Posterior vena cava (tissue), 2 donors: ENCODE measurements around the gene LINGO1. TPM values are rescaled to one million over a fixed set of nuclear protein-coding genes. Genes with fewer than 3 reads are reported as not detected.

Experiments
- DNase-seq: peaks from one replicate; pipeline ENCODE4 v3.0.0-alpha.2; 2020; ENCODE audit warnings: low spot score
- intact Hi-C, 2 donors: fragments of 100-400 bp; cut with DNase I; formaldehyde crosslinking; loops; one replicate each; pipeline versions ENCODE4 v1.14.1 to v1.14.2; 2022 to 2023
- total RNA-seq, 2 donors: library from RNA; stranded (reverse); fragmentation: NEBNext Ultra II Directional; extraction: Animal tissue kit (Norgen Biotek cat#: 25700); gene quantifications; one replicate each; pipeline ENCODE4 v1.2.1, GENCODE V29; 2021
- donor health status: DM: yes; HTN: yes; CAD: no.
- donor health status: DM: yes; HTN: yes; CAD: no.

The LINGO1 gene
- total RNA-seq, 2 donors from 2014 or later: 1.9 to 2.2 TPM

DNA sequence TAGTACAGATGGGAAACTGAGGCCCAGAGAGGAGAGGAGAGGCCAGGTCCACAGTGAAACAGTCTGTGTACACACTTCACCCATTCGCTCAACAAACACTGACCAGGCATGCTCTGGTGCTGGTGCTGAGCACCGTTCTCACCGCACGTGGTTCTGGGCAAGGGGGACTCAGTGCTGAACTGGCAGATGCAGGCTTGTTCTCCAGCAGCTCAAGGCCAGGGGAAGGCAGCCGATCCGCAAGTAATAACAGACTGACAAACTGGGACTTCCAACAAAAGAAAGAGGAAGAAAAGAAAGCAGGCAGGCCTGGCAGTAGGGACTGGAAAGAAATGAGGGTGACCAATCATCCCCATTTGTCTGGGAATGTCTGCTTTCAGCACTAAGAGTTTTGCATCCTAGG lies 25.6 kb upstream of the LINGO1 start:
- intact Hi-C loops: loop anchor here in 1 of 2 donors (10.0 kb wide), 1 partner anchor 146 kb away; no protein-coding TSS in a partner anchor
- no peak for DNase-seq

DNA sequence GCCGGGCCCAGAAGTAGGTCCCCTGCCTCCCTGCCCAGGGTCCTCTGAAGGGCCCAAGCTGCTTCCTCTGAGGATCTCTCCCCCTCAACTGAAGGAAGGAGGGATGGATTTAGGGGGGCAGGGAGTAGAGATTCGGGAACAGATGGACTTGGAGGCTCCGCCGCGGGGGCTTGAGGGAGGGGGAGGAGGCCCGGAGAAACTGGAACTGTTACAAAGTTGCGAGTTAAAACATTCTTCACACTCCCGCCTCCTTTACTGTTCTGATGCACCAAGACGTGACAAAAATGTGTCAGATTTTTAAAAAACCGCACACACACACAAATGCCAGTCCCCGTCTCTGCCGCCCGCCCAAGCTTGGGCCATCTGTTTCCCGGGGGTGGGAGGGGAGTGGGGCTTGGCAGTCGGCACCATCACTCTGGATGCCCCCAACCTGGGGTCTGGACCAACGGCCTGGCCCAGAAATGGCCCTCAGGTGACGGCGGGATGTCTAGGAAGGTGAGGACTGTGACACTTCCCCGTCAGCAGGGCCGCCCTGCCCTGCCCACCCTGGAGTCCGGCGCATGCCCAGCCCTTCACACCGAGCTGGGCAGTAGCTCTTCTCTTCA lies 25.0 kb upstream of the LINGO1 start:
- intact Hi-C loops: loop anchor here in 1 of 2 donors (10.0 kb wide), 1 partner anchor 147 kb away; no protein-coding TSS in a partner anchor
- DNase-seq: no peak

DNA sequence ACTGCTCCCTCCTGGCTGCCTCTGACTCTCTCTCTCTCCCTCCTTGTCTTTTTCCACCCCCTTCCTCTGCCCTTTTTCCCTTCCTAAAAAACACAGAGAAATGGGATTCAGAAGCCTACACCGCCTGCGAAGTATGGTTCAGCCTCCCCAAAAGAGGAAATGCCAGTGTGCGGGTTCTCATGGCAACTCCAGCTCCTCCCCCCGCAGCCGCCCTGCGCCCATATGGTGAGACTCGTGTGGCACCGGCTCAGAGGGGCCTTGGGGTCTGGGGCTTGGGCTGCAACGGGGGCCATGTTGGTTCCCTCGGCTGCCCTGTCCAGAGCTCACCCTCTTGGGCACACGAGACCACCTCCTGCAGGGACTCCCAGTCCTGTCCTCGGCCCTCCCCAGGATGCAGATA lies 23.6 kb upstream of the LINGO1 start:
- DNase-seq: no peak
- intact Hi-C loops: loop anchor here in 1 of 2 donors (10.0 kb wide), 1 partner anchor 149 kb away; no protein-coding TSS in a partner anchor

DNA sequence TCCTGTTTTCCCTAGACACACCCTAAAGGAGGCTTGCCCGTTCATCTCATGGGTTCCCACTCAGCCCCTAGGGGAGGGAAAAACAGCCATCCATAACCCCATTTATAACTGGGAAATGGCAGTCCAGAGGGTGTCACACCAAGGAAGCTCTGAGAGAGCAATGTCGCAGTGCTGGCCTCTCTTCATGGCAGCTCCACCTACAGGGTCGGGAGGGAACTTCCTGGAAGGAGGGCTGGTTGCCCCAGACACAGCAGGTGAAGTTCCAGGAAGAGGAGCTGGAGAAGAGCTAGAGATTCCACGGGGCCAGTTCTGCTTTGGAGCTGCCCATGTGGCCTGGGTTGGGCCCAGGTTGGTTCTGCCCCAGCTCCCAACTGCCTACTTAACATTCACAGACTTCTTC lies 22.3 kb upstream of the LINGO1 start:
- DNase-seq: no peak
- intact Hi-C loops: loop anchor here in 1 of 2 donors (10.0 kb wide), 1 partner anchor 150 kb away; no protein-coding TSS in a partner anchor

DNA sequence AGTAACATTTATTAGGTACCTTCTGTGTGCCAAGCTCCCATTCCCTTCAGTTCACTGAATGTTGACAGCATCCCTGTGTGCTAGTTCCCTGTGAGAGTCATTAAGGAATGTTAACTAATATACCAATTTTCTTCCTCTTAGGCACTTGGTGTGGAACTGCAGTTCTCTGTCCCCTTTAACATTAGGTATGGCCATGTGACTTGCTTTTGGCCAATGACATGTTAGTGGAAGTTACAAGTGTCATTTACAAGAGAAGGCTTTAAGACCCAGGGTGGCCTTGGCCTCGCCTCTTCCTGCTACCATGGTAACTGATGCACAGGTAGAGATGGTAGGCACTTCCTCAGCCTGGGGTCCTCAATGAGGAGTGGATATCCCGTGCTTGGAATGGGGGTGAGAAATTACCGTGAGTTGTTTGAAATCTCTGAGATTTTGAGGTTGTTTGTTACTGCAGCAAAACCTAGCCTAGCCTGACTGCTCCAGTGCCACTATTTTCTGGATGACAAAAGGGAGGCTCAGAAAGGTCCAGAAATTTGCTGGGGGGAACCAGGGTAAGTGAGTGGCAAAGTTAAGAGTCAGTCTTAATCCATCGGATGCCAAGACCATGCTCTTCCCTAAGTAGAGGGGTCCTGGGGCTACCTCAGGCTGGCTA lies 21.2 kb upstream of the LINGO1 start:
- intact Hi-C loops: loop anchor here in 1 of 2 donors (10.0 kb wide), 1 partner anchor 151 kb away; no protein-coding TSS in a partner anchor
- no peak for DNase-seq

DNA sequence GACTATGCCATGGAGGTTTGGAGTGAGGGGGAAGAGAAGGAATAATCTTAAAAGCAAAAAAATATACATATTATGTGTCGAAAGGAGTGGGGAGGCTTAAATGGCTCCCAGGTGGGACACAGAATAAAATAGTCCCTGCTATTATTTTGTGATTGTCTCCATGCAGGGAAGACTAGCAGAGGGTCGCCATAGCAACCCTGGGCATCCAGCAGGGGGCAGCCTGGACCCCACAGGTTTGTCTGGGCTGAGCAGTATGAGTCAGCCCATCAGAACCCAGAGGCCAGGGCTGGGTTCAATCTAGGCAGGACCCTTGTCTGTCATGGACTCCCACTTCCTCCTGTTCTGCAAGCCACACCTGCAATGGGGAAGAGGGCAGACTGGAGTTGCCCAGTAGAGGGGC lies 17.6 kb upstream of the LINGO1 start:
- DNase-seq: no peak
- intact Hi-C loops: loop anchor here in 1 of 2 donors (10.0 kb wide), 1 partner anchor 155 kb away; no protein-coding TSS in a partner anchor

DNA sequence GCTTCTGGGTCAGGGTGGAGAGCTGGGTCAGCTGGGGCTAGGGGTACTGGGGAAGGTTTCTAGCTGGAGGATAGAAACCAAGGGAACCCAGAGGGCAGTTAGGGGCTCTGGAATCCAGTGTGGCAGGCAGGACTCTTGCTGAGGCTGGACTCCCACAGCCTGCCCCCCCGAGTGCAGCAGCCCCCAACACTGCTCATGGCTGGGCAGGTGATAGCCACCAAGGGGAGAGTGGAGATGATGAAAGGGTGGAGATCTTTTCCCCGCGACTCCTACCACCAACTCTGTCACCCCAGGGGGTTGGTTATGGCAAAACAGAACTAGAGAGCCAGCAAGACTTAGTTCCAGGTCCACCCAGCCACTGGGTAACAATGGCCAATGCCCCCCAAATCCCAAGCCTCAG lies 16.9 kb upstream of the LINGO1 start:
- intact Hi-C loops: loop anchor here in 1 of 2 donors (10.0 kb wide), 1 partner anchor 155 kb away; no protein-coding TSS in a partner anchor
- DNase-seq: no peak

DNA sequence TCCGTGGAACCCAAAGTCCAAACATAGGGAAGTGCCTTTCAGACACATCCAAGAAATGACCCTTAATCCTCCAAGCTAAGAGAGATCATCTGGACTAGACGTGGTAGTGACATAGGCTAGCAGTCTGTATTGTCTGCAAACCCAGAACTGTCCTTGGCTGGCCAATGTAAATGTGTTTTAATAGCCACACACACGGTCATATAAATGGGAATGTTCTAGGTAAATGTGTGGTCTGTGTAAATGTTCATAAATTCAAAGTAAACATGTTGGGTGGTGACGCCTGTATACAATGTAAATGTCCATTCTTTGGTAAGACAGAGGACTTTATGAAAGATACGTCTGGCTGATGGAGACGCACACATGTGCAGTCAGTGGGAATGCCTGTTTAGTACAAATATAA lies 16.3 kb upstream of the LINGO1 start:
- DNase-seq: no peak
- intact Hi-C loops: no loop called here

DNA sequence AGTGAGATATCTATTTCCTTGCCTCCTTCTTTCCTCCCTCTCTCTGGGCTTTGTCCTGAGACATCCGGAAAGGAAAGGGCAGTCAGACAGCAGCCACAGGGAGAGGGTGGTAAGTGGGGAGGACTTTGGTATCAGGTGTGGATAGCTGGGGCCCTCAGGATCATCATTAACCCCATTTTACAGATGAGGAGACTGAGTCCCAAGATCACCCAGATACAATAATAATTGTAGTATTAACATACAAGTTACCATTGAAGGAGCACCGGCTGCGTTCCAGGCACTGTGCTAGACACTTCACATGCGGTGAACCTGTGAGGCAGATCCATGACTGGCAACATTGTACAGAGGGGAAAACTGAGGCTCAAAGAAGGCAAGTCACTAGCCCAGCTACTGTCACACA lies 15.2 kb upstream of the LINGO1 start:
- intact Hi-C loops: no loop called here
- no peak for DNase-seq

DNA sequence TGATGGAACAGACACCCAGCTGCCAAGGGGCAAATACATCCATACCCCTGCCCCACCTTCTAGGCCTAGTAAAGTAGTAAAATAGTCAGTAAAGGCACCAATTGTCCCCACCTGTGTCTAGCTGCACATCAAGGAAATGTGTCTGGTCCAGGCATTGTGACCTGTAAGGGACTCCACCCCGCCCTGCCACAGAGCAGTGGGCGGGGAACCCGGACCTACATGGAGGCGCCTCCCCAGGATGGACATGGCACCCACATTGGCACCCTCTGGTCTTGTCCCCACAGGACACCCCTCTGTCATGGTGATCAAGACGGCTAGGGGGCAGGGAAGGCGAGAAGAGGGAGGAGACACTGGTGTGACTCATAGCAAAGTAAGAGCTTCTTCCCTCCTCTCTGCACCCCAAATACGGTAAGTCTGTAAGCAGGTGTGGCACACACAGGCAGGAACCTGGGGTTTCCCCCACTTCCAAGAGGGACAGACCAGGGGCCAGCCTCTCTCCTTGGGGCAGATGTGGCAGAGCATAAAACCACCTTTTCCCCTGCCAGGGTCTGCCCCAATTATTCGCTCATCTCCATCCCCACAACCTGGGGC lies 13.5 kb upstream of the LINGO1 start:
- DNase-seq: no peak
- intact Hi-C loops: no loop called here

DNA sequence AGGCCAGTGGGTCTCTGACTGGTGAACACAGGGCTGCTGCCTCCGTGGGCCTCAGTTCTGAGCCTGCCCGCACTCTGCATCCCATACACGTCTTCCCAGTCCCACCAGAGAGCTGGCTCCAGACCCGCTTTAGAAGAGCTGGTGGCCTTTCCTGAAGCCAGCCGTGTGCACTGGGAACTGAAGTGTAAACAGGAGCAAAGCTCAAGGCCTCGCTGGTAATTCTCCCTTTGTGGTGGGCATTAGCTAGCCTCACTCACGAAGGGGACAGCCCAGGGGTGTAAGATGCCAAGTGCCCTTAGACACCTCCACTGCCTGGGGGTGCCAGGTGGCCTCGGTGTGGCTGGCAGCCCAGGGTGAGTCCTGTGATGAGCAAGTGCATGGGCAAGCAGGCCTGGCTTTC lies 12.9 kb upstream of the LINGO1 start:
- intact Hi-C loops: no loop called here
- DNase-seq: no peak

DNA sequence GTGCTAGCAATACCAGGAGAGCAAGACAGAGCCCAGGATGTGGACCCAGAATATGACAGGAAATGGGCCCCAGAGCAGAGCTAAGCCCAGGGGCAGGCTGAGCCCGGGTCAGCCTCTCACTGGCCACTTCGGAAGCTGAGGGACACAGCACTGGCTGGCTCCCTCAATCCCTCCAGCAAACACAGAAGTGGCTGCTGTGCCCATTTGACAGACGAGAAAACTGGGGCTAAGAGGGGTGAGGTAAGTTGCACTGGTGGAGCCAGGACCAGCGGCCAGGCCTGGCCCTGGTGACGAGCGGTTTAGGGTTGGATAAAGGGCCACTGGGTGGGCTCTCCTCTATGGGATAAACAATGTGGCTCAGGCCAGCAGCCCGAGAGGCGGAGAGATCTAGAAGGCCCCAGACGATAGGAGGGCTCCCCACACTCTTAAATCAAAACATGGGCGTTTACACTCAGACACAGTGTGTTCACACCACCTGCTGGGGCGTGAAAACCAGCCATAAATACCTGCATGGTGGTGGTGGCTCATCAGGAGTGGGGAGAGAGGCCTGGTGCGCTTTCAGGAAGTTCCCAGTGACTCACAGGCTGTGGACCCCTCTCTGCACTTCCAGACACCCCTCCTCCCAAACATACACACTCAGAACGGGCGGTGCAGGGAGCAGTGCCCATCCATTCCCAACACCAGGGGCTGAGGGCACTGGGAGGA lies 12.0 kb upstream of the LINGO1 start:
- no peak for DNase-seq
- intact Hi-C loops: no loop called here

DNA sequence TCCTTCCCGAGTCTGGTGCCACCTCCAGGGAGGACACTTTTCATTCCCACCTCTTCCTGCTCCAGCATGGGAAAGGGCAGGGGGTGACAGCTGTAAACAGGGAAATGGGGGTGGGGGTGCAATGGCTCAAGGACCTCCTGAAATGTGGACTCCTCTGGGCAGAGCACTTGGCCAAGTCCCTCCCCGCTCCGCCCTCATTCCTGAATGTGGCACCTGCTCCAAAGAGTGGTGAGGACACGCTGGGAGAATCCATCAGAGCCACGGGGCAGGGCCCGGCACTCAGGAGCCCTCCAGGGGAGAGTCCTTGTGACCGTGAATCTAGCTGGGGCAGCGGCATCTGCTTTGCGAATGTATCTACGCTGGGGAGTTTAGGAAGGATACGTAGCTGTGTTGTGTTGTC lies 11.1 kb upstream of the LINGO1 start:
- no peak for DNase-seq
- intact Hi-C loops: no loop called here

DNA sequence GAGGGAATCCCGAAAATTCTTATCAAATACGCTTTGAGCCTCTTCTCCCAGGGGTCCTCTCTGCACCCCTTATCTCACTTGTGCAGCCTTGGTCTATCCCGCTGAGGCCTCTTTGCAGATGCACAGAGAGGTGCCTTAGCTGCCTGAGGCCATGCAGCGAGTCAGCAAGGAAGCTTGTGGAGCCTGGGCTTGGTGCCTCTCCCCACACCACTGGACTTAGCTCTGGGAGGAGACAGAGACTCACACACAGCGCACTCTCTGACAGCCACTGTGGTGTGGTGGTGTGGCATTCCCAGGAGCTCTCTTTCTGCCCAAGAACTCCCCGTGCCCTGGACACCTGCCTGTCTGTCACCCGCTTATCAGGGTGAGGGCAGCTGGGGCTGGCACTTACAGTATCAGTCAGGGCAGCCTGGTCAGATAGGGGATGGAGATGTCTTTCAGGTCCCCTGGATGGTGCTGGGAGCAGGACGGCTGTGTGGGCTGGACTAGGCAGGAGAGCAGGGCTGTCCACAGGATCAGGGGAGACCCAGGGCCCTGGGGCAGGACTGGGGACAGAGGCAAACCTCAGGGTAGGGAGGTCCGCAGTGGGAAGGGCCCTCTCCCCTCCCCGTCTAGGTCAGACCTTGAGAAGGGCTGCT lies 10.2 kb upstream of the LINGO1 start:
- no peak for DNase-seq

DNA sequence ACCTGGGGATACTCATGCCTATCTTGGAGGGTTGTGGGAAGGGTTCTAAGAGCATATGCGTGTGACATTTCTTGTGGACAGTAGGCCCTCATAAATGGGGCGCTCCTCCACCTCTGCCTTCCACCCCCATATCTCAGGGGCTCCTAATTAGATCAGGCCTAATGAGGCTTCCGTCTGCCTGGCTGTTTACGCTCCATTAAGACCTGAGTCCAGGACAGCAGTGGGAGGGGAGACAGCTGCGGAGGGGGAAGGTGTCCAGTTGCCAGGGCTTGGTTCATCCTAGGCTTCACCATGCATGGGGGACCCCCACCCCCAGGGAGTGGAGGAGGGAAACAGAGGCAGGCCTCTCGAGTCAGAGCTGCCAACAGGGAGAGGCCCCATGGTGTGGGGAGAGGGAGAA lies 9.3 kb upstream of the LINGO1 start:
- no peak for DNase-seq

More for the DNA sequence above, 10.2 kb upstream of the LINGO1 start:
- intact Hi-C loops: no loop called here

DNA sequence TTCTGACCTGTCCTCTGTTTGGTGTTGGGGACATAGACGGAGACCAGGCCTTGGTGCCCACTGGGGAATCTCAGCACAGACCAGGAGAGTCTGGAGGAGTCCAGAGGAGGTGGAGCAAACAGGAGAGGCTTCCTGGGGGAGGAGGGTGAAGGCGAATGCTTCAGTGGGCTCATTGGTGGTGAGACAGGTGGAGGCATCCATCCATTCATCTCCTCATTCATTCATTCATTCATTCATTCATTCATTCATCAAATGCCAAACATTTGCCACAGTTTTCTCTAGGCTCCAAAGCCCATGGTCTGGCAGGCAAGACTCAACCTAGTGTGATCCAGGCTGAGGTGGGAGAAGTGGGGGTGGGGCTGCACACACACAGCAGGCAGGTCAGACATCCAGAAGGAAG lies 7.9 kb upstream of the LINGO1 start:
- intact Hi-C loops: no loop called here
- no peak for DNase-seq

More for the DNA sequence above, 9.3 kb upstream of the LINGO1 start:
- intact Hi-C loops: no loop called here

DNA sequence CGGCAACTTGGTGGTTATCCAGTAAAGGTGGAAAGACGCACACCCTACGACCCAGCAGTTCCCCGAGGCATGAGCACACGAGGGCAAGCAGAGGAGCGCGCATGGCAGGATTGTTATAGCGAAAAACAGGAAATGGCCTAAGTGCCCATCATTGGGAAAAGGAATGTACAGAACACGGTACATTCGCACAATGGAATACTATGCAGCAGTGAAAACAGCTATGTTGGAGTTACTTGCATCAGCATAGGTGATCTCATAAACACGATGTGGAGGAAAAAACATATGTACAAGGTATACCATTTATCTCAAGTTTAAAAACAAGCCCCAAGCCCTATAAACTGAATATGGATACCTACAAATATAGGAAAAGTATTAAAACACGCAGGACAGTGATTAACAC lies 6.7 kb upstream of the LINGO1 start:
- no peak for DNase-seq
- intact Hi-C loops: loop anchor here in 1 of 2 donors (10.0 kb wide), 1 partner anchor 55 kb away; no protein-coding TSS in a partner anchor

DNA sequence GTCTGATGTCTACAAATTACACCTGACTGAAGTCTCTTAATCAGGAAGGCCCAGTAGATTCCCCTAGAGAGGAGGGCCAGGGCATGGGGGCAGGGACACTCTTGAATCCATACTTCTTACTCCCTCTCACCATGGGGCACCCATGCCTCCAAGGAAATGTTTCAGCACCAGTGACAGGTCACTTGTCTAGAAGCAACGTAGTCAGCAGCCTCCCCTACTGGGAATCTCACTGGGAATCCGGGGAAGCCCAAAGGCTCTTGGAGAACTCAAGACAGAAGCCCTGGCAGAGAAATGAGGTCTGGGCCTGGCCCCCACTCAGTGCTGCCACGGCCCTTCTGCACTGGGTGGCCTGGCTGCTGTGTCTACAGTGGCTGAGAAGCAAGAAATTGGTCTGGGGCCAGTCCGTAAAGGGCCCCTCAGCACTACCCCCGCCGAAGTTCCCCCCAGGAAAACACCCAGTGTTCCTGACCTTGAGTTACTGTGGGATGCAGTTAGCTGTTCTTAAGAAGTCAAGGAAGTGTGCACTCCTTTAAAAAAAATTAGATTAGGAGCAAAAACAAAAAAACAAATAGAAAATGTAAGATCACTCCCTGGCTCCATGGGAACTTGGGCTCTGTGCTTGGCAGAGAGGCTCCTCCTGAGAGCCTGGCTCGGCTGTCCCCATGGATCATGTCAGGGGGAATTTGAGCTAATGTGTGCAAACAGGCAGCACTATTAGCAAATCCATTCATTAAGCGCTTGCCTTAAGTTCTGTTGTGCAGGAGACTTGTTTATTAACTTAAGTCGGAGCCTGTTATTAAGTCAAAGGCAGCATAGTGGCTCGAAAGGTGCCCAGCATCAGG lies 5.4 kb upstream of the LINGO1 start:
- no peak for DNase-seq
- intact Hi-C loops: loop anchor here in 1 of 2 donors (10.0 kb wide), 1 partner anchor 57 kb away; no protein-coding TSS in a partner anchor
